Neural cell (in vitro differentiated cells): Measurements from ENCODE around the gene TRERF1.

ENCODE experiments used
- CTCF ChIP-seq: fragments of 450-650 bp; IDR thresholded peaks from 2 replicates; pipeline ENCODE4 v1.5.1; 2014; ENCODE audit warnings: antibody characterized with exemption, mild to moderate bottlenecking, moderate library complexity; ENCODE audit not compliant: poor library complexity, severe bottlenecking
- EP300 ChIP-seq: fragments of 450-650 bp; conservative IDR thresholded peaks from 2 replicates; pipeline ENCODE4 v1.6.1; 2014; ENCODE audit warnings: antibody characterized with exemption, mild to moderate bottlenecking, moderate library complexity; ENCODE audit not compliant: poor library complexity, severe bottlenecking
- EZH2 ChIP-seq: fragments of 200-600, 300-800 bp; shearing (Covaris generic), sonication (generic); IDR thresholded peaks from 2 replicates; pipeline ENCODE4 v1.6.1; 2014; ENCODE audit warnings: antibody characterized with exemption, low read length, borderline replicate concordance, mild to moderate bottlenecking; ENCODE audit not compliant: insufficient read depth, poor library complexity, severe bottlenecking
- POLR2AphosphoS5 ChIP-seq: IDR thresholded peaks from 2 replicates; pipeline ENCODE4 v1.6.1; 2012
- RAD21 ChIP-seq: fragments of 450-650 bp; conservative IDR thresholded peaks from 2 replicates; pipeline ENCODE4 v1.6.1; 2014; ENCODE audit warnings: antibody characterized with exemption, mild to moderate bottlenecking, moderate library complexity
- REST ChIP-seq: IDR thresholded peaks from 2 replicates; pipeline ENCODE4 v1.6.1; 2012; ENCODE audit warnings: borderline replicate concordance
- SMC3 ChIP-seq: fragments of 450-650 bp; conservative IDR thresholded peaks from 2 replicates; pipeline ENCODE4 v1.6.1; 2014; ENCODE audit warnings: antibody characterized with exemption, mild to moderate bottlenecking, moderate library complexity; ENCODE audit not compliant: poor library complexity
- TAF1 ChIP-seq: IDR thresholded peaks from 2 replicates; pipeline ENCODE4 v1.6.1; 2012; ENCODE audit warnings: low read depth

- TF ChIP-seq TAF1 (no peak), EZH2 (no peak), CTCF (no peak), RAD21 (no peak), REST (no peak), SMC3 (no peak), POLR2AphosphoS5 (no peak), EP300 (no peak)
Observed at GRCh38 chr6:42333612-42334011, 118.1 kb downstream of the TRERF1 start.
